HG03196 (cell line): ENCODE measurements around the gene HLA-DQA1.
A peak's percentile ranks its signal among the peaks of the same experiment; 100 is the strongest.
"Not testable (repeated sequence)": the region's sequence is repeated elsewhere in the genome, so short reads cannot be mapped to it uniquely, and the experiment has no call there.

Source experiments
- ATAC-seq: cut with Tn5 transposase; IDR thresholded peaks from one replicate; pipeline ENCODE4 v1.9.1; 2021; ENCODE audit not compliant: unreplicated experiment

Gene HLA-DQA1

DNA sequence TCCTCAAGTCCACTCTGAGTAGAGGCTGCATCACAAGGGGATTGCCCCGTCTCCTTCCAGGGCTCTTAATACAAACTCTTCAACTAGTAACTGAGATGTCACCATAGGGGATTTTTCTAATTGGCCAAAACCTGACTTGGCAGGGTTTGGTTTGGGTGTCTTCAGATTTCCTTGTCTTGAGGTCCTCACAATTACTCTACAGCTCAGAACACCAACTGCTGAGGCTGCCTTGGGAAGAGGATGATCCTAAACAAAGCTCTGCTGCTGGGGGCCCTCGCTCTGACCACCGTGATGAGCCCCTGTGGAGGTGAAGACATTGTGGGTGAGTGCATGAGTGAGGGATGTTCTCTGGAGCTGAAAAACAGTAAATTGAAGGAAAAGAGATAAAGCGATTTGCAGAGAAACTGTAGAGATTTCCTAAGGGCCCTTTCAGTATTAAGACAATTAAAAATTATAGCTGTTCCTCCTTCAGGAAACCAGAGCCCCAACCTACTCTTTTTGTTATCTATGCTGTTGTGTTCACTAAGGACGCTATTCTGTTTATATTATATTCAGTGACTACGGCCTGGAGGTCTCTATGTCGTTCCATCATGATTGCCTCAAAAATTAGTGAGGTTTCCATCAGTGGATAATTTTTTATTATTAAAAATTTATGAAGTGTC lies at the start of gene HLA-DQA1:
TSS of gene HLA-DQA1 (plus strand) at position 188 of the 662 bp plus-strand sequence. CDS start at position 241, 53 bp downstream.
- peak; percentile 77 for ATAC-seq

DNA sequence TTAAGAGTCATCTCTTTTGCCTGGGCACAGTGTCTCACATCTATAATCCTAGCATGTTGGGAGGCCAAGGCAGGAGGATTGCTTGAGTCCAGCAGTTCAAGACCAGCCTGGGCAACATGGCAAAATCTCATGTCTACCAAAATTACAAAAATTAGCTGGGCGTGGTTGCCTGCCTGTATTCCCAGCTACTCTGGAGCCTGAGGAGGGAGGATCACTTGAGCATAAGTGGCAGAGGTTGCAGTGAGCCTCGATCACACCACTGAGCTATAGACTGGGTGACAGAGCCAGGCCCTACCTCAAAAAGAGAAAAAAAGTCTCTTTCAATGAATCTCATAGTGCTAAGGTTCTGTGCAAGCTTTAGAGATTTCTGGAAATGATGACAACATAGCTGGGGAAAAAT lies 49.0 kb upstream of the HLA-DQA1 start:
- ATAC-seq = no peak

DNA sequence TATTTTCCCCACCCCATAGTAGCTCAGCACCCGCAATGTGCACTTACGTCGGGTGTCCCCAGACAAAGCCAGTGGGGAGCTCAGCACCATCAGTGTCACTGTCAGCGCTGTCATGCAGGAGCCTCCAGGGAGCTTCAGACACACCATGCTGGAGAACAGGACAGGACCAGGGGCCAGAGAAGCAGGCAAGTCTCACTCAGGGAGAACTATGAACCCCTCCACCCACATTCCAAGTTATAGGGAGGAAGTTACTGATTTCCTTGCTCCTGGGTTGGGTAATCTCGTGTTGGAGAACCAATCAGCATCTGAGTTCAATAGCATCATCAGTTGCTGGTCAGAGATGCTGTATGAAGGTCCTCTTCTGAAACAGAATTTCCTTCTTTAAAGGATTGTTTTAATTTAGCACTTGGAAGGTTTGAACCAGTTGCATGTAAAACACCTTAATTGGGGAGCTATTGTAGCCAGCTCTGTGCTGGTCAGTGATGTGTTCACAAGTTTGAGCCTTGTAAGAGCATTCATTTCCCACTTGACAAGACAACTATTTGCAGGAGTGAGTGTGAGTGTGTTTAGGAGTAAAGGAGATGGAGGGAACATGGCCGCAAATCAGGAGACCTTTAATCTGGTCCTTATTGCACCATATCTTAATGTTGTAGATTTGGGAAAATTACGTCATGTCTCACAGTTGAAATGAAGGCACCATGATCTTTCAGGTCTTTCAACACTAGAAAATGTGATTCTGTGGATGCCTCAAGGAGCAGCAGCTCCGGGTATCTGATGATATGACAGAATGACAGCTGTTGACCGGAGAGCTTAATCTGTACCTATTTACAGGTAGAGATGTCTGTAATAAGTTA lies 47.4 kb upstream of the HLA-DQA1 start, which contains the start of gene HLA-DRB1:
TSS of gene HLA-DRB1 (minus strand) at position 253 of the 854 bp plus-strand sequence. CDS start at position 147, 106 bp downstream.
- ATAC-seq = peak; percentile 94

DNA sequence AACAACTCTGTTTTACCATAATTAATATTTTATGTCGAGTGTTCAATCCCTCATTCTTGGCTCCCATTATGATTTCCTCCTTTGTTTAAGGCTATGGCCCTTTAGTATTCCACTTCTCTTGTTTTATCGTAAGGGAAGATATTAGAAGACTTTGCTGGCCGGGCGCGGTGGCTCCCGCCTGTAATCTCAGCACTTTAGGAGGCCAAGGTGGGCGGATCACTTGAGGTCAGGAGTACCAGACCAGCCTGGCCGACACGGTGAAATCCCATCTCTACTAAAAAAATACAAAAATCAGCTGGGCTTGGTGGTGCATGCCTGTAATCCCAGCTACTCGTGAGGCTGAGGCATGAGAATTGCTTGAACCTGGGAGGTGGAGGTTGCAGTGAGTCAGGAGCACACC lies 46.5 kb upstream of the HLA-DQA1 start:
- ATAC-seq = not testable (repeated sequence)

DNA sequence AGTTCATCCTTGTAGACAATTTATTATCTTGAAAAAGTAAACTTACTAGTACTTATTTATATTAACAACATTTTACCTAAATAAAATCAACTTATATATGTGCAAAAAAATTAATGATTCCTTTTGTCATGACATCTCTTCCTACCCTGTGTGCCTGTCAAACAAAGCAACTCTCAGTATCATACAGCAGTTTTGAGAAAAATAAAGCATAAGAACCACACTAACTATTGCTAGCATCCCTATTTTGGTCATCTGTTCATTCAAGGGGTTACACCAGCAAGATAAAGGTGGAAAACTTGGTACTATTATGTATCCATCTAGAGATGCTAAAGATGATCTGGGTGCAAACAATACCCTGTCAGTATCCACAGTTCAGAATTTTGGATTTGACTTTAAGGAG lies 40.2 kb upstream of the HLA-DQA1 start:
- ATAC-seq = no peak

DNA sequence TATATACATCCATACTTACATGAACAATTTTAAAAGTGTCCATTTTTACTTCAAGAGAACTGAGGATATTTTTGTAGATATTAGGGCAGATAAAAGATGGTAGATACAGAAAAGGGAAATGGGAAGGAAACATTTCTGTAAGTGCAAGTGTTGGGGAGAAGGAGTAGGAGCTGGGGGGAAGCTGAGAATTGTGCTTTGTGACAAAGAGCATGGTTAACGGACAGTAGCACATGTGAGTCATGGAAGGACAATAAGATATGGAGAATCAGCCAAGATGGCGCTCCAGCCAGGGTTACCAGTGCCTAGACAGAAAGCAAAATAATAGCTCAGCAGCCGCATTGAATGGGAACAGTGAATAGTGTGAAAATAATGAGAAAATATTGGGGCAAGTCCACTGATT lies 34.8 kb upstream of the HLA-DQA1 start:
- ATAC-seq = no peak

DNA sequence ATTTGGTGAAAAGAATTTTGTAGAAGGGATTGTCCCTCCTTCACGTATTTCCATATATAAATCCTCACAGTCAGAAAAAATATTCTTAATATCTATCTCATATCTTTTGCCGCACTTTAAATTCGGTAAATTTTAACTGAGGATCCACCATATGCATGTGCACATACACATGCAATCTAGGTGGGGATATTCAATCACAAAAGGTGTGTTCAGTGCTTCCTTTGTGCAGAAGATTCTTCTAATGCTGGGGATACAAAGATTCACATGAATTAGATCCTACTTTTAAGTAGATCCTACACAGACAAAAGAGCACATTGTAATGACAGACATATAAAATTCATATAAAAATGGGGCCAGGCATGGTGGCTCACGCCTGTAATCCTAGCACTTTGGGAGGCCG lies 34.0 kb upstream of the HLA-DQA1 start:
- ATAC-seq = no peak

DNA sequence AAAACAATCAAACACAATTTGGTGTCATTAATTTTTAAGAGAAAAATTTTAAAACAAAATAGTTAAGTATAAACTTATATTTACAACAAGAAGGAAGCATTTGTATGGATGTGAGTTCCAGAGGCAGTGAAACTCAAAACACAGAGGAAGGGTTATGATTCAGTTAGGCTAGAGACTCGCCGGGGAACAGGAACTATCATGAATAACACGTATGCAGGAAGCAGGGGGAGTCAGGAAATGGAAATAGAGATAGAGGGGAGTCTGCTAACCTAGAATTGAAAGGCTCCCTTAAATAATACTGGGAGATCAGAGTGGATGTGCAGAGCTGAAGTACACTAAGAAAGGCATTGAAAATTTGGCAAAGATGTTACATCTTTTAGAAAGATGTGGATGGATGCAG lies 33.3 kb upstream of the HLA-DQA1 start:
- no peak for ATAC-seq

DNA sequence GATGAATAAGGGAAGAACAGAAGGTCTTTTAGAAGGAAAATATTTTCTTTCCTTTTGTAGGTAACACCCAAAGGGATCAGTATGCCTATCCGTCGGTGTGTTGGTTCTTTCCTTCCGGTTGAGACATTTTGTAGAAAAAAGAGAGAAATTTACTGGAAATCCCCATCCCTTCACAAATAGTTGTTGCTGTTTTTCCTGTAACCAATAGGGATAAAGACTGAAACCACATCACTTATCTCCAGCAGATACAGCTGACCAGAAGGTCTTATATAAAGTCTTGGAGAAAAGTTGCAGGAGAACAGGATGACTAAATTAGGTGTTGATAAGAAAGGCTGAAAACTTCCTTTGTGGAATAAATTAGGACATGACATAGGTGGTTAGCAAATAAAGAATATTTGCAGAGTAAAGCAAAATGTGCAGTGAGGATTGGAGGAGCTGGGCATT lies 32.8 kb upstream of the HLA-DQA1 start:
- ATAC-seq = no peak

DNA sequence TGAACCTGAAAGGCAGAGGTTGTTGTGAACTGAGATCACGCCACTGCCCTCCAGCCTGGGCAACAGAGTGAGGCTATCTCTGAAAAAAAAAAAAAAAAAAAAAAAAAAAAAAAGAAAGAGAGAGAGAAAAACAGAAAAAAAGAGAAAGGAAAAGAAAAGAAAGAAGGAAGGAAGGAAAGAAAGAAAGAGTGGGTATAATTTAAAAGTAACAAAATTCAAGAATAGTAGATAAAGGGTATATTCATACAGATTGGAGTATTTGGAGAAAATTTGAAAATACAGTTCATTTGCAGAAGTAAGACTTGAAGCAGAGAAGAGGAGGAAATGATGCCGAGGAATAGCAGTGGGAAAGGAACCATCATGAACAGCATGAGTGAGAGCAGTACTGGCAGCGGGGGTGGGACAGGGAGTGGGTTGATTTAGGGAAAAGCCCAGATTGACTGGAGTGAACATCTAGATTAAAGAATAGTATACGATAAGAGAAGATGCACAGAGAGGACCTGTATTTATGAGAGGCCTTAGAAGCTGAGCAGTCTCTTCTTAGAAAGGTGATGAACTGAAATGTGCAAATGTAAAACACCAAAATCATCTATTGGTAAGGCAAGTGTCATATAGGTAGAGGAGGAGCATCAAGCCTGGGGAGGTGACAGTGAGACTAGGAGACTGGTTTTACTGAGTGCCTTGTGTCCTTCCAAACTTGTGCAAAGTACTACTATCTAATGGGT lies 29.8 kb upstream of the HLA-DQA1 start:
- no peak for ATAC-seq

DNA sequence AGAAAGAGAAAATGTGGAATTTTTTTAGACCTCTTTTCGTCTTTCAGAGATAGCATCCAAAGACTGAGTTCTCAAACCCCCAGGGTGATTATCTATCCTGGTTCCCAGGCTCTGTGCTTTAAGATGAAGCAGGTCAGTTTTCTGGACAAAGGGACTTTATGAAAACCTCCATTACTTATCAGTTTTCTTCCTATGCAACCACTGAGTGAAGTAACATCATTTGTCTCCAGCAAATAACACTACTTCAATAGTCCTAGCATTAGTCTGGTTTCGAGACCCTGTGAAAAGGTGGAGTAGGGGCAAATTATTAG lies 29.3 kb upstream of the HLA-DQA1 start:
- ATAC-seq = no peak

DNA sequence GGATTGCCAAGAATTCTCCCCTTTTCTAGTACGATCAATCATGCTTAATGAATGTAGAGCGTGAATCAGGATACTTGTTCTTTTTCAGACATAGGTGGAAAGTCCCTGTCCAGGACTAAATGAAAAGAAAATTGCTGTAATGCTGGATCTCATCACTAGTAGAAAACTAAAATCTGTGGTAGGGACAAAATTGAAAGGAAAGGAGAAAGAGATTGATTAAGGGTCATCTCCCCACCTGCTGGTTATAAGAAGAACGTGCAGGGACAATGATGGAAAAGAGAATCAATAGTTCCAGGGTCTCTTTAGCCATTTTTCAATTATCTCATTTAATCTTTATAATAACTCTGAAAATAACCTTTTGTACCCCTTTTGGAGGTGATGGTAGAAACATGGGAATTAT lies 28.8 kb upstream of the HLA-DQA1 start:
- no peak for ATAC-seq

DNA sequence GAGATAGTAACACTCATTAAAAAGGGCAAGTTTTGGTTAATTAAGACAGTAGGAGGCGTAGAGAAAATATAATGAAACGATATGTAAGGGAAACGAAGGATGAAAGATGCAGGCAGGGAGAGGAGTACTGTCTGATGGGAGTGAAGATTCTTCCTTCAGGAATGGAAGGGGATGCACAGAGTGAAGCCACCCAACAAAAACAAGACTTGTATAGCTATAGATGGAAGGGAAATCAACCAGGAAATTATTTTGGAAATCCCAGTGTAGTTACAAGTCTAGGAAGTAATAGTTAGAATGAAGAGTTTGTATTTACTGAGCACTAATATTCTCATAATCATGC lies 27.8 kb upstream of the HLA-DQA1 start:
- no peak for ATAC-seq

DNA sequence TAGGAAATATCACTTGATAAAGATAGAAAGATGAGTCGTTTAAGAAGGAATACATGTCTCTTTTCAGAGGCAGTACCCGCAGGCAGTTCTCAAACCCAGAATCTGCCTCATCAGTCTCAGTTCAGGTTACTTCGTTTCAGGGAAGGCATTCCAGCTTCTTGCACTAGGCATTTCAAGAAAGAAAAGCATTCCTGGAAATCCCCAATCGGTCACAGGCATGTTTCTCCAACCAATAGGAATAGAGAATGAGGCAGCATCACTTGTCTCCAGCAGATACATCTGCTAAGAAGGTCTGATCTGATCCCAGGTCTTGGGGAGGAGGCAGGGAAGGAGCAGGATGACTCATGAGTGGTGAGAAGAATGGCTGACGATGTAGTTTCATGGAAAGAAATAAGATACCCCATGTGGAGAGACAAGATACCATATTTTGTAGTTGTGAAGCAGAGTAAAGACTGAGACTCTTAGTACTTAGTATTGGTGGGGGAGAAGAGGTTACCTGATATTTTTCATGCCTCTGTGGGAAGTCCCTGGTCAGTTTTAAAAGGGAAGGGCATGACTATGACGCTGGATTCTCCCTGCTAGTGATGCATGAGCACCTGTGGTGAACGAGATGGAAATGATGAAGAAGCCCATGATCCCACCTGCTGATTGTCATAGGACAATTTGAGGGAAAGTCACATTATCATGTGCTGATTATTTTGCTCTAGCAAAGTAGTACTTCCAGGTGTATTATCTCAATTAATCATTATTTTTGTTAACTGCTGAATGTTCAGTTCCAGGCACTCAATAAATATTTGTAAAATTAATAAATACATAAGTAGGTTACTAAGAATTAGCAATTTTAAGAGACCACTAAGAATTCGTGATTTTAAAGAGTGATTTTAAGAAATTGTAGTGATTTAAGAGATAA lies 27.2 kb upstream of the HLA-DQA1 start:
- peak; percentile 89 for ATAC-seq

DNA sequence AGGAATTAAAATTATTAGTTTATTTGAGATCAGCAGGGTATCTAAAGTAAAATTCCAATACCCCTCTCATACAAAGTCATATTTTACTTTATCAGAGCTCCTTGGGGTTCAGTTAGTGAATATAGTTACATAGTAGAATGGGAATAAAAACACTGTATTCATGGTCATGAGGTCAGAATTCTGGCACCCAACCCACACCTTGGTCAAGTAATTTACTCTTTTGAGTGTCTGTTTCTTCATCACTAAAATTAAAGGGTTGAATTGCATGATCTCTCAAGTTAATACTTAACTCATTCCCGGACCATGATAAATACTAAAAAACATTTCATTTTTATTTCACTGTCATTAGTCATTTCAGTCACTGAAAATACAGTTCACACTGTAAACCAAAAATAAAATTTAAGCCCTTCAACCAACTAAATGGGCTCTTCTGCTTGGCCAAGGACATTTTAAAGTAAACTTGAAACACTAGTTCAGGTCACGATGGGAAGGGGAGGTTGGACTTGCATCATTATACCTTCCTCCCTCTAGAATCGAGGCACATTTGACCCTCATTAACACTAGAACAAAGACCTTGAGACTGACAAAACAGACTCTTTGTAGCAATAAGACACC lies 26.4 kb upstream of the HLA-DQA1 start:
- no peak for ATAC-seq

DNA sequence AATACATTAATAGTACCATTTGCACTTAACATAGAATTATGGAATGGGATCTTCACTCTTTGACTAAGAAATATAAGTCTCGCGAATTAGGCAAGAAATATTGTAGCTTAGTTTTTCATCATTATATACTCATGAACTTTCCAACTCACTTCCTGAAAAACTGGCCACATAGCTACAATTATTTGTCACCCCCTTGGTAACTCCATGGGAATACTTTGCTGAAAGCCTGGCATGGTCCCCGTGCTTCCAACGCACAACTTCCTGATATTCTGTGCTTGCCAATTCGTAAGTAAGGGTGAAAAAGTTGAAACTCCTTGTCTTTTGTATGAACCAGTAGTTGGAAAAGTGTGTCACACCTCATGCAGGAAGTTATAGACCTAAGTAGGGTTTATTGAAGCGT lies 23.7 kb upstream of the HLA-DQA1 start:
- no peak for ATAC-seq

DNA sequence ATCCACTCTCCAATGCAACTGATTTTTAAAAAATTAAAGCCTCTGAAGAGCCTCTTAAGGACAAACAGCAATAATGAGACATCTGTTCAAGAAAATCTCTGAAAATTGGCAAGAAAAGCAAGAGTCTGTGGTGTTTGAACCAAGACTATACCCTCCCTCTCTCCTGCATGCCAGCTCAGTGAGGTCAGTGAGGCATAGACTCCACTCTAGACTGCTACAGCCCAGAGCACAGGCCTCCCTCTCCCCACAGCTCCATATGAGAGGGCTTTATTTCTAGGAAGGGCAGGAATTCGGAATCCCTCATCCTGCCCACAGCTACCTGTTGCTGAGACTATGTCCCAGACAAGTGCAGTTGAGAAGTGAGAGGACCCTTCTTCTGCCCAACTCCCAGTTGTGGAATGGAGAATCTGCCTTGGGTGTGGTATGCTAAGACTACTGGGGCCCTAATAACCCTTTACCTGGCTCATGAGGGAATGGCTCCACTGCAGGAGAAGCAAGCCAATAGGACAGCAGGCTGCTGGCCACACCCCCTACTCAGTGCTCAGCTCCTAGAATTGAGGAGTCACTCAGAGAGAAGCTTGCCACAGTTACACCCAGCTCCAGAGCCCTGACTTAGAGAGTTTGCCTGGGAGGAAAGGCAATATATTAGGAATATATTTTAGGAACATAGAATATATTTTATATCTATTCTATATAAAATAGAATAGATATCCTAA lies 22.7 kb upstream of the HLA-DQA1 start:
- ATAC-seq = no peak

DNA sequence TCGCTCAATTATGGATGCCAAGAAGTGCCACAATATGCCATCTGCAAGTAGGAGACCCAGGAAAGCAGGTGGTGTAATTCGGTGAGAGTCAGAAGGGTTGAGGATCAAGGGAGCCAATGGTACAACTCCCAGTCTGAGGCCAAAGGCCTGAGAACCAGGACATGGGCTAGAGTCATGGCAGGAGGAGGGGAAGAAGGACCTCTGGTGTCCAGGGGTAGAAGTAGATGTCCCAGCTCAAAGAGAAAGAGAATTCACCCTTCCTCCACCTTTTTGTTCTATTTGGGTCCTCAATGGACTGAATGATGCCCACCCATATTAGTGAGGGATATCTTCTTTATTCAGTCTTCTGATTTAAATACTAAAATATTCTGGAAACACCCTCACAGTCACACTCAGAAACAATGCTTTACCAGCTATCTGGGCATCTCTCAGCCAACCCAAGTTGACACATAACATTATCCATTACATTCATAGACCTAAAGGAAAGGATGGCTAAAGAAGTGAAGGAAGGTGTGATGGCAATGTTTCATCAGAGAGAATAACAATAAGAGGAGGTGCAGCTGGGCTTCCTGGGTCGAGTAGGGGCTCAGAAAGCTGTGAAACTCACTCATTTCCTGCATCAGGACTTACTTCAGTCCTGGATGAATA lies 21.2 kb upstream of the HLA-DQA1 start:
- ATAC-seq = no peak

DNA sequence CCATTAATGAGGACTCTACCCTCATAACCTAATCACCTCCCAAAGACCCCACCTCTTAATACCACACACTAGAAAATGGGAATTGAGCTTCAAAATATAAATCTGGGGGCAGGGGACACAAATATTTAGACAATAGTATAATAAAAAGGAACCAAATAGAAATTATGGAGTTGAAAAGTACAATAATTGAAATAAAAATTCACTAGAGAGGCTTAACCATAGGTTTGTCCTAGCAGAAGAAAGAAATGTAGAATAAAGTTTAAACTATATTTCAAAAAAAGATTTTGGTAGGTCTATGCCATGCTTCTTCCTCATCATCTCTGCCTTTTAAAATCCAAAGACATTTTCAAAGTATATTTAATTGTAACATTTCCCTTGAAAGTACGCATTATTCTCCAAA lies 19.5 kb upstream of the HLA-DQA1 start:
- no peak for ATAC-seq
